ENCODE data around the gene TRAPPC2L. TPM values are rescaled to one million over a fixed set of nuclear protein-coding genes. Genes with fewer than 3 reads are reported as not detected.

The TRAPPC2L gene
- total RNA-seq, 1 donor = 57.2 TPM

GRCh38 chr16:88856122-88856827 is 652 bp upstream of the TRAPPC2L start:
- no peak for TF ChIP-seq CTCF (IDR thresholded peaks at IDR 0.05; ENCODE audit: insufficient read depth, low read length)
- DNase-seq (ENCODE audit: low read depth) = no peak
- peak overlapping the region; percentile 81 for H3K4me3 ChIP-seq (ENCODE audit: low read depth, low read length)

GRCh38 chr16:88857728-88858339 is 907 bp downstream of the TRAPPC2L start:
- peak; percentile 75 for DNase-seq (ENCODE audit: low read depth)
- H3K4me3 ChIP-seq (ENCODE audit: low read depth, low read length) = peak overlapping the region; percentile 98
- TF ChIP-seq CTCF (IDR thresholded peaks at IDR 0.05; ENCODE audit: insufficient read depth, low read length) = peak; percentile 89

DNA sequence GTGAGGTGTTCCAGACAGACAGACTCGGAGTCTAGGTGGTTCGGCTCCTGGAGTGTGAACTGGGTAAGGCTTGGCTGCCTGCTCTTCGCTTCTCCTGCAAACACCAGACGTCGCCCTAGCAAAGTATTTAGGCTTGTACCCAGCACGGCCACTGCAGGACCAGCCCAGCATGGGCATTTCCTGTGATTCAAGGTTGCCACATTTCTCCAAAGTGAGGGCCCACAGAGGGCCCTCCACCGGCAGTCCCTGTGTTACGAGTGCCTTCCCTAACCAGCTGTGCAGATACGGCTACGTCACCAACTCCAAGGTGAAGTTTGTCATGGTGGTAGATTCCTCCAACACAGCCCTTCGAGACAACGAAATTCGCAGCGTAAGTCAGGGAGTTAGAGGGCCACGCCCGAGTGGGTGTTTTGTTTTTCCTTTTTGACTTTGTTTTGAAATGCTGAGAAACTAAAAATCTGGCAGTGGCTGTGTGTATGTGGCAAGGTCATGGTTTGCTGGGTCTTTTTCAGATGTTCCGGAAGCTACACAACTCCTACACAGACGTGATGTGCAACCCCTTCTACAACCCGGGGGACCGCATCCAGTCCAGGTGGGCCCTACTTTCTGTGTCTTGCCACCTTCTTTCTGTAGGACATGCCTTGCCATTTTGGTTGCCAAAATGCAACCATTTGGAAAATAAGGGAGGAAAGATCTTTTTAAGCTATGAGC is 2.6 kb downstream of the TRAPPC2L start:
- no peak overlapping the region for H3K4me3 ChIP-seq (ENCODE audit: low read depth, low read length)
- no peak for DNase-seq (ENCODE audit: low read depth)
- TF ChIP-seq CTCF (IDR thresholded peaks at IDR 0.05; ENCODE audit: insufficient read depth, low read length) = no peak

DNA sequence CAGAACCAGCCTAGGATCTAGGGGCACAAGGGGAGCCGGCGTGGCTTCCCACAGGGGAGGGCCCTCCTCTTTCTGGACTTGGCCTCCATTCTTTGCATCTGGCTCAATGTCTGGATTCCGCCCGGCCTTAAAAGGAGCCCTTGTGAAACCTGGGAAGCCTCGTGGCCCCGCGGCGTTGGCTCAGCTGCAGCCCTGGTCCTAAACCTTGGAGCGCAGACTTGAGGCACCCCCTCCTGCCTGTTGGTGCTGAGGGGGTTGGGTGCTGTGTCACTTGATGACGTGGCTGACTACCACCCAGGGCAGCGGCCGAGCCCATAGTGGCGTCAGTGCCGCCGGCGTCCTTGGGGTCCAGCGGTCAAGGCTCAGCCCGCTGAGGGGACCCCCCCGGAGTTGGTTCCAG is 4.4 kb downstream of the TRAPPC2L start:
- TF ChIP-seq CTCF (IDR thresholded peaks at IDR 0.05; ENCODE audit: insufficient read depth, low read length) = no peak

GRCh38 chr16:88862968-88863367 is 6.0 kb downstream of the TRAPPC2L start:
- no peak for TF ChIP-seq CTCF (IDR thresholded peaks at IDR 0.05; ENCODE audit: insufficient read depth, low read length)
- DNase-seq (ENCODE audit: low read depth) = no peak
- H3K4me3 ChIP-seq (ENCODE audit: low read depth, low read length) = no peak overlapping the region

More for the DNA sequence above, 4.4 kb downstream of the TRAPPC2L start:
- DNase-seq (ENCODE audit: low read depth) = no peak
- no peak overlapping the region for H3K4me3 ChIP-seq (ENCODE audit: low read depth, low read length)

DNA sequence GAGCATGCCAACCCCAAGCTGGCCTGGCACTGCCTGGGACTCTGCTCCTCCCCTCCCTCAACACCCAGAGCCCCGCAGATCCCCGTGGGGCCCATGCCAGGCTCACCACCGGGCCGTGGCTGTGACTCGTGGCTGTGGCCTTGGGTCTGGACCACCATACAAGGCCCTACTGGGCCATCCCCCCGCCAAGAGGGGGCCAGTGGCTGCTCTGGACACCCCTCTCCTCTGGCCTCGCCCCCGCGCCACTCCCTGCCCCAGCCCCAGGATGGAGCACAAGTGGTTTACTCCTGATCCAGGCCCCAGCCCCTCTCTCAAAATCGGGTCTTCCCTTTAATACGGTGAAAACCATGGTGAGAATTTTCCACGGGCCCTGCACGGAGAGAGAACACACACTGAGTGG is 6.5 kb downstream of the TRAPPC2L start:
- no peak for TF ChIP-seq CTCF (IDR thresholded peaks at IDR 0.05; ENCODE audit: insufficient read depth, low read length)
- H3K4me3 ChIP-seq (ENCODE audit: low read depth, low read length) = no peak overlapping the region
- DNase-seq (ENCODE audit: low read depth) = no peak

Measured in fibroblast of the aortic adventitia (primary cell).